GM20000 (cell line): ENCODE data around the gene MECR.

Experiments used
- DNase-seq: peaks from one replicate; pipeline ENCODE4 v3.0.0; 2012; ENCODE audit warnings: low spot score
- CTCF ChIP-seq: IDR thresholded peaks from 2 replicates; pipeline ENCODE4 v1.5.1; 2012; ENCODE audit warnings: mild to moderate bottlenecking, control low read depth; ENCODE audit errors: extremely low read depth, missing control alignments

The MECR gene

DNA sequence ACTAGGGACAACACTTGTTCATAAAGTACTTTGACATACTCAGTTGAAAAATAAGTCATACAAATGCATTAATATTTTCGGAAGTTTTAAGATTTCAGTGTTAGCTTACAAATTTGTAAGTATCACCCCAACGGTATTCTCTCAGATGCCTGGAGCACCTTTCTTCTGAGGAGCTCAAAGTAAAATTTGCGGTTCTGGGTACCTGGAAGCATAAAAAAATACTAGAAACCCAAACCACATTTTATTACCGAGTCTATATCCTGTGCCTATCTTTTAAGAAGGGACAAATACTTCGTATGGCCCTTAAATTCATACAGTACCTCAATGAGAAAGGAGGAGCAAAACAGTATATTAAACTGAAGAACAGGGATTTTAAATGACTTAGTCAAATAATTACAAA lies 59.2 kb downstream of the MECR start:
- DNase-seq: no peak
- TF ChIP-seq CTCF: no peak

- DNase-seq: no peak
- no peak for TF ChIP-seq CTCF
These were observed 59.6 kb downstream of the MECR start for GRCh38 chr1:29171089-29171488.

DNA sequence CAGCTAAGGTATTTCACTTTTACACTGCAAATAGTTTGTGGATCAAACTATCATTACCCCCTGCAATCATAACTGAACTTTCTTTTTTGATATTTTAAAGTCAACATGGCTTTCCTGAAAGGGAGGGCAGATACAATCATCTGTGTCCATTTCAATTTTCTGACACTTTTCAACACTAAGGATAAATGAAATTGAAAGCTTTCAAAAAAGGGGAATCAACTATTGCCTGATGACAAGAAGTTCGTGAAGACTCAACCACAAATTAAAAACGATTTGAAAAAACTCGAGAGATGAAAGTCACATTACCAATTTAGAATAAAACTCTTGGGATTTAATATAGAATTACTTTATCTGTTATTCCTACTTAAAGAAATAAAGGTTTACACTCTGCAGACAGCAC lies 60.8 kb downstream of the MECR start:
- TF ChIP-seq CTCF: no peak
- no peak for DNase-seq

GRCh38 chr1:29167904-29168303 lies 62.8 kb downstream of the MECR start:
- no peak for DNase-seq
- no peak for TF ChIP-seq CTCF

DNA sequence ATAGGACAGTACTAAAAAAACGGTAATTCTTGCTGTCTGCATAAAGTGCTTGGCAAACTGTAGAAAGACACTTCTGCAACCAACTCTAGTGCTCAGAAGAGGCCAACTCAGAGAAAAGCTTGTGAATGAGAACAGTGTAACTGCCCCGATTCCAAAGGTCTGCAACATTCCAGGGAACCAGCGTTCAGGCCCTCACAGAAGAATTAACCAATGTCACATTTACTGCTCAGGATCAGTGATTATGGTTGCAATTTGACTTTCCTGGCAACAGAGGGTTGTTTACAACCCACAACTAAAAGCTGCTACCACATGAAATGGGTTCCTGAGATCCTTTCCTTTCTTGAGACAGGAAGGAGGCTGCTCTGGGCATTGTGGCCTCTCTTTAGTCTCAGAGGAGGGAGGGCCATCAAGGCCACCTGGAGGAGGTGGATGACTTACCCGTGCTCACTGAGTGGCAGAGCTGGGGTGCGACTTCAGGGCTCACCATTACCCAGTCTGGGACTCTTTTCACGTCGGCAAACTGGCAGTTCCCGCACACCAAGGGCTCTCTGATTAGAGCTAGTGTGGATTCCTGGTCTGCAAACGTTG lies 64.3 kb downstream of the MECR start:
- no peak for DNase-seq
- TF ChIP-seq CTCF: no peak

GRCh38 chr1:29164588-29164987 lies 66.1 kb downstream of the MECR start:
- no peak for TF ChIP-seq CTCF
- DNase-seq: no peak

GRCh38 chr1:29162476-29163138 lies 68.1 kb downstream of the MECR start:
- TF ChIP-seq CTCF: no peak
- no peak for DNase-seq
